Stimulated activated CD4-positive, alpha-beta T cell treated with anti-CD3 and anti-CD28 coated beads, Interleukin-1b, Interleukin-23, amount 100 ng/mL, for 48 hours (primary cell): ENCODE measurements around the gene GARNL3.

ENCODE experiments used
- DNase-seq: peaks from one replicate; pipeline ENCODE4 v3.0.0-alpha.2; 2020

Gene GARNL3

GRCh38 chr9:127353882-127354281 is 89.3 kb downstream of the GARNL3 start:
- DNase-seq, result no peak

DNA sequence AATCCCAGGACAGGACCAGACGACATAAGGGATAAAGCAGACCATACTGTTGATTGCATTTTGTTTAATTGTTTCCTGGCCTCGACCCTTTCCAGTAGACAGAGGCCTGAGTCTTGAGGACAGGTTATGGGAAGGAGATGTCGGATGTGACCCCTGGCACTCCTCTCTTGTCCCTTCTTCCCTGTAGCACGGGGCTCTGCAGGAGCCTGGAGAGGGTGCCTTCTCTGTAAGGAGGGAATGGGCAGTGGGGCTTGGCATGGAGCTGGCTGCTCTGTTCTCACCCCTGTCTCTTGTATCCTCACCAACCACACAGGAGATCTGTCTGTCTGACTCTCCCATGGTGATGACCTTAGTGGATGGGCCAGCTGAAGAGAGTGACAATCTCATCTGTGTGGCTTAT is 92.3 kb downstream of the GARNL3 start:
- DNase-seq, result no peak

DNA sequence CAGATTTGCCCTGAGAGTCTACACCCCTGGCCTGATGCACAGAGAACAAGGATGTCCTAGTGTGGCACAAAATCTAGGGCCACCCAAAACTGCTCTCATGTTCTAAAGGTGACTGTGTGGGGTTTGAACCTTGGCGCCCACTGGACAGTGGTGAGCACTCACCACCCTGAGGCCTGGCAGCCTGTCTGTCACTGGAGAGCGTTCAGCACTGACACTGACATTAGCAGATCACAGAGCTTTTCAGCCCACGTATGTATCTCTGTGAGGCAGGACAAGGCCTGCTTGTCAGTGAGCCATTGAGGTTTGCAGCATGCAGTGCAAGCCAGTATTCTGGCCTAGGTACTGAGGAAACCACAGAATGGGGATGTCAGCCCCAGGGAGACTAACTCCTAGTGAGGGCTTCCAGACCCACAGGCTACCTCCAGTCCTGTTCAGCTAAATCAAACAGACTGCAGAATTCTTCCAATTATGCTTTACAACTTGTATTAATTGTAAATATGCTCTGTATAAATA is 93.5 kb downstream of the GARNL3 start:
- no peak for DNase-seq

DNA sequence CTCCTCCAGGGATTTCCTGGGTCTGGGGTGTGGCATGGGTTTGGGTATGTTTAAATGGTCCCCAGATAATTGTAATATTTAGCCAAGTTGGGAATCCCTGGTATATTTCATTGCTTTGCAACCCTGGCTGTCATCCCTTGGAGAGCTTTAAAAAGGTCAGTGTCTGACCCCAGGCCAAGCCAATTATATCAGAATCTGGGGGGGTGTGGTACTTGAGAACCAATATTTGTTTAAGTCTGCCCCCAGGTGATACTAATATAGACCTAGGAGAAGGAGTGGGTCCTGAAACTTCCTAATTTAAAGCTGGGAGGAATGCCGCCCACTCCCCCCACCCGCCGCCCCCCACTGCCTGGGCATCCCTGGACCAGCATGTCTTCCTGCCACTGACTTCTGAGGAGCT is 94.2 kb downstream of the GARNL3 start:
- no peak for DNase-seq

GRCh38 chr9:127360250-127360649 is 95.7 kb downstream of the GARNL3 start:
- no peak for DNase-seq

DNA sequence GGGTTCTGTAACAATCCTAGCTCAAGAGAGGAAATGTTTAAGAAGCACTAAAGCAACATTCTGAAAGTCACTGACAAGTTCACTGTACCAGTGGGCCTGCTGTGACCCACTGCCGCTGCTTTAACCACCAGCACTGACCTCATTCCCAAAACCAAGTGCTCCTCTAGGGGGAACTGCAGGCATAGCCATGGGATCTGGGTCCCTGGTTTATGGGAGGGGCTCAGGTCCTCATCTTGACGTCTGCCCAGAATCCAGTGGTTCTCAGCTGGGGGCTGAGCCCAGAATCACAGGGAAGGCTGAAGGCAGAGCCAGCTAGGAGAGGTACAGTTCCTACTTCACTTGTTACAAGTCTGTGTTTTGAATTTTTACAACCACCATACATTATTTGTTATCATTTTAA is 96.3 kb downstream of the GARNL3 start:
- no peak for DNase-seq

DNA sequence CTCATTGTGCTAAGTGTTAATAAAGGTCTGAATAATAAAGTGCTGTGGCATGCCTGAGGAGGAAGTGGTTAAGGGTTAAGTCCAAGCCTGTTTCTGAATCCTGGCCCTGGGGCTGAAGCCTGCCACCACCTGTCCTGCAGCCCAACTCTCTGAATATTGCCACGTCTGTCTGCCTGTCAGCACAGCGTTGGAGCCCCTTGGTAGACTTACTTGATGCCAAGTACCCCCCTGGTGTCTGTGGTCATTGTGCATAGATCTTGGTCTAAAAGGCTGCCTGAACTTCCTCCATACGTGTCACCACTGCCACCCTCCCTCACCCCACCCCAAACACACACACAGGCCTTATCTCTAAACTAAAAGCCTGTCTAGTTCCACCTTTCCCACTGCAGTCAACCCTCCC is 97.0 kb downstream of the GARNL3 start:
- DNase-seq, result no peak

GRCh38 chr9:127362829-127363228 is 98.3 kb downstream of the GARNL3 start:
- no peak for DNase-seq

GRCh38 chr9:127365461-127365860 is 100.9 kb downstream of the GARNL3 start:
- DNase-seq, result no peak

- DNase-seq, result no peak
Measured at GRCh38 chr9:127366594-127366993, 102.0 kb downstream of the GARNL3 start.

GRCh38 chr9:127368852-127369402 is 104.4 kb downstream of the GARNL3 start:
- DNase-seq, result no peak

DNA sequence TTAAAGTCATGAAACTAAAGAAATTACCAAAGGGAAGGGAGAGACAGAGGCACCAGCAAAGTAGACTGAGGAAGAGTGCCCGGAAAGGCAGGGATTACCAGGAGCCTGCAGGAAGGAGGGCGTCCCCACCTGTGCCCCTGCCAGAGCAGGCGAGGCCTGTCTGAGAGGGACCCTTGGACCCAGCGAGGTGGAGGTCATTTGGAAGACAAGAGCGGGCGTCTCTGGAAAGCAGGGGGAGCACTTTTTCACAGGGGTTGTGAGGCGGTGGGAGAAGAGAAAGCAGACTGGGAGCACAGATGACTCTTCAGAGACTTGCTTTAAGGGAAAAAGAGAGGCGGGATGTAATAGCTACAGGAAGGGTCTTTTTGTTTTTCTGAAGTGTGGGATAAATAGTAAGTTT is 104.9 kb downstream of the GARNL3 start:
- no peak for DNase-seq

GRCh38 chr9:127370147-127370579 is 105.6 kb downstream of the GARNL3 start:
- no peak for DNase-seq

DNA sequence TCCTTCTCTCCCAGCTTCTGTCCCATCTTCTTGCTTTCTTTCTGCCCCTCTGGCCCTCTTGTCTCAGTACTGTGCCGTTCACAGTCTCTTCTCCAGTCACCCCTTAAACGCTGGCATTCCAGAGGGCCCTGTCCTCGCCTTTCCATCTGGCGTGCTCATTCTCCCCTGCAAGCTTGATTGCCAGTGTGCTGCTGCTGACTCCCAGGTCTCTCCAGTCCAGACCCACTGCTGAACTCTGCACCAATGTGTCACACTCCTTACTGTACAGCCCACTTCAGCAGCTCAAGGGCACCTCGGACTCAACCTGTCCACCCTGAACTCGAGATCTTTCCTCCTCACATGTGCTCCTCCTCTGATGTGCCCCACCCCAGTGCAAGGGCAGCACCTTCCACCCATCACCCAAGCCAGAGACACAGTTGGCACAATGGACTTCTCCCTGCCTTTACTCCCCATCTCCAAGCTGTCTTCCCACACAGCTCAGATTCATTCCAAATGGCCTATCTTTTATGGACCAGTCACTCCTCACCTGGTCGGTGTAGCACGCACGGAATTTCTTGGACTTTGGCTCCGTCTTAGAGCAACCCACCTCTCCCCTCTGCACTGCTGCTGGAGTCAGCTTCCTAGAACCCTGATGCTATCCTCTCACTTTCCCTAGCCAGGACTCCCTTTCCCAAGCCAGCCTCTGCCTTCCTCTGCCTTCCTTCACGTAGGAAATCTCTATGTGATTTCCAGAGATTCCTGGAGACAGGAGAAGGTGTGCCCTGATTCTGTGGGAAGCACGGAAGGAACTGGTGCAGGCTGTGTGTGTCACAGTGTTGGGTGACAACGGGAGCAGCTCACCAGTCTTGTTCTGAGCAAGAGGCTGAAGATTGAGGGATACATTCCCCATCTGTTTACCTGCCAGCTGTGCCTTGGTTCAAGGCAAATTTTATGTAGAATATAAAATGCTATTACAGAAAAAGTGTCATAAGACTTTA is 106.4 kb downstream of the GARNL3 start:
- no peak for DNase-seq

DNA sequence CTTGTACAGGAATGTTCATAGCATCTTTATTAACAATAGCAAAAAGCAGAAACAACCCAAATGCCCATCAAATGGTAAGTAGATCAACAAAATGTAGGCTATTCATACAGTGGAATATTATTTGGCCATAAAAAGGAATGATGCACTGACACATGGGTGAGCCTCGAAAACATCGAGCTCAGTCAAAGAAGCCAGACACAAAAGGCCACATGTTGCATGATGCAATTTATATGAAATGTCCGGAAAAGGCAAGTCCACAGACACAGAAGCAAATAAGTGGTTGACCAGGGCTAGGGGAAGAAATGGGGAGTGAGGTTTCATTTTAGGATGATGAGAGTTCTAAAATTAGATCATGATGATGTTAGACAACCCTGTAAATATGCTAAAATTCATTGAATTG is 115.9 kb downstream of the GARNL3 start:
- no peak for DNase-seq

- no peak for DNase-seq
Measured at GRCh38 chr9:127382541-127382940, 118.0 kb downstream of the GARNL3 start.

DNA sequence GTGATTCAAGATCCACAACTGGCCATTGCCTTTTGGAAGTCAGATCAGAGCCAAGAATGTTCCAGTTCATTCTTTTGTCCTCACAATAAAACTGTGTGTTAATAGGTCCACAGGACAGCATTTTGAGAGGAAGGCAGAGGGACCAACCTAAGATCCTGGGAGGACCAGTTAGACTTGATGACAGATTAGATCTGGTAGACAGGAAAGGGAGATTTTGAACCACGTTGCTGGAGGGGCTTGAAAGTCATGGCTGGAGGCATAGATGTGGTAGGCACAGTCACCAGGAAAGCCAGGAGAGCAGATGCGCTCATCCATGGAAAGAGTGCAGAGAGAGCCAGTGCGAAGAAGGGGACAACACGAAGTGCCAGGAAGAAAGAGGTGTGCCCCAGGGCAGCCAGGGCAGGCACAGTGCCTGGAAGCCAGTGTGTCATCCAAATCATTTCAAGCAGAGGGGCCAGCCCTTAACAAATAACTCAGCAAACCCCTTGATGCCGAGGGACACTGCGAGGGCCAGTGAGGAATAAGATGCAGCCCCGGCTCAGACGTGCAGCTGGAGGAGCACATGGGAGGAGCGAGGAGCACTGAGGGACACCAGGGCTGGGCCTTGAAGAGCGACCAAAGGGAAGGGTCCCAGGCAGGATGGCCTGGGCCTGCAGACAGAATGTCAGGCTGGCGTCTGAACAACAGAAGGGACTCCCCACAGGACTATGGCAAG is 119.6 kb downstream of the GARNL3 start:
- DNase-seq, result no peak

- DNase-seq, result no peak
Measured at GRCh38 chr9:127384901-127385300, 120.3 kb downstream of the GARNL3 start.

DNA sequence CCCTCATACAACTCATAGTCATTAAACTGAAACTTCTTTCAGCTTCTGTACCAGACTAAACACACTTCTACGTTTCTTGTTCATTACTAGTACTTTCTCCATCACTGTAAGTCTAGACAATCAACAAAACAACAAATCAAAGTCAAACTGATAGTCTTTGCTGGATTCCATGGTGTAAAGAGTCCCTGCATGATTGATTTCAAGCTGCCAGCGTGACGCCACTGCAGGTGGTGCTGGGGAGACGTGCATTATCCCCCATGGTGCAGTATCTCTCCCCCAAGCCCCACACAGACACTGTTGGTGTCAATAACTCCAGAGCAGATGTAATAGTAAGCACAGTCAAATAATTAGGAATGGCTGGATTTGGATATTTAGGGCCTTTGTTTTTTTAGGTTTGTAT is 121.7 kb downstream of the GARNL3 start:
- DNase-seq, result no peak

DNA sequence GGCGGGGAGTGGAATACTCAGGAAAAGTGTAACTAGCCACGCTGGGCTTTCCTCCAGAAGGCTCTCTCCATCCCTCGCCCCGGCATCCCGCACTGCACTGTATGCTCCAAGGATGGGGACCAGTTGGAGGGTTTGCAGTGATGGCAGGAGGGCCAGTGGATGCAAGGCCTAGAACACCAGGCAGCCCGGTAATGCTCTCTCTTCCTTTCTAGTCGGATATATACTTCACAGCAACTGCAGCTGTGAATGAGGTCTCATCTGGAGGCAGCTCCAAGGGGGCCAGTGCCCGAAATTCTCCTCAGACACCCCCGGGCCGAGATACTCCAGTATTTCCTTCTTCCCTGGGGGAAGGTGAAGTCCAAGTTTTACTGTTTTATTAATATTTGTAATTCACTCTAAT is 122.4 kb downstream of the GARNL3 start:
- DNase-seq, result no peak

DNA sequence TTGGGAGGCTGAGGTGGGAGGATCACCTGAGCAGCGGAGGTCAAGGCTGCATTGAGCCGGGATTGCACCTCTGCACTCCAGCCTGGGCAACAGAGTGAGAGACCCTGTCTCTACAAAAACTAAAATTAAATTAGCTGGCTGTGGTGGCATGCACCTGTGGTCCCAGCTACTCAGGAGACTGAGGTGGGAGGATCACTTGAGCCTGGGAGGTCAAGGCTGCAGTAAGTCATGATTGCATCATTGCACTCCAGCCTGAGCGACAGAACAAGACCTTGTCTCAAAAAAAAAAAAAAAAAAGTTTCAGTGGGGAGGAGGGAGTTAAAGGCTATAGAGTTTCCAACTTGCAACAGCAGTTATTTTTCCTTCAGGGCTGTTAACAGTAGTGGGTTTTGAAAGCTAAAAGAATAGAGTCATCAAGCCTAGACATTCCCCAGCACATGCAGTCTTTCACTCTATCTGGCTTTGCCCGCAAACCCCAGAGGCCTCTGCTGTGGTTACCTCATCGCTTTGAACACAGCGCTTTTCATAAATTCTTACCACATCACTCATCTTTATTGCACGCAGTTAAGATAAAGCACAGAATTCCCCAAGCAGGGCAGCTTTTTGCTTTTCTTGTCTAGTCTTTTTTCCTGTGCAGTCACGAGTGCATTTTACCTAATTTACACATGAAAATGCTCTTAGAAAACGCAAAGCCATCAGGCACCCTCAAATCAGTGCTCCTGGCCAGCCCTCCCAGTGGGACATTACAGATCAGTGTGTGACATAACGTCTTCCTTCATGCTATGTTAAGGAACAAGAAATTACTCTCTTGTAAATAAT is 123.7 kb downstream of the GARNL3 start:
- peak; percentile 86 for DNase-seq

GRCh38 chr9:127388856-127389238 is 124.3 kb downstream of the GARNL3 start:
- no peak for DNase-seq
